GM23338 (cell line): ENCODE results near the gene ADCY4. TPM values are rescaled to one million over a fixed set of nuclear protein-coding genes. Genes with fewer than 3 reads are reported as not detected.

Experiments
- CREB1 ChIP-seq: fragments of 250-450 bp; sonication (Bioruptor Pico); IDR thresholded peaks from 2 replicates; pipeline ENCODE4 v1.5.0; 2020; ENCODE audit warnings: low read depth, mild to moderate bottlenecking, moderate library complexity
- POLR2AphosphoS5 ChIP-seq: IDR thresholded peaks from 2 replicates; pipeline ENCODE4 v1.6.1; 2016; ENCODE audit warnings: antibody characterized with exemption, low read depth
- polyA plus RNA-seq: library from polyadenylated mRNA; unstranded; fragments of >200 nt; fragmentation: Nextera tagmentation; extraction: Ambion mirVana; gene quantifications from 2 replicates; pipeline ENCODE4 v1.2.1, GENCODE V29; 2016
- total RNA-seq: library from RNA; depleted of rRNA; stranded (reverse); fragments of >200 nt; shearing (Covaris generic); gene quantifications from 2 replicates; pipeline ENCODE4 v1.2.3, GENCODE V29; 2014
- TF ChIP-seq, protein P1 (sequence below): fragments of 250-450 bp; sonication (Bioruptor Pico); IDR thresholded peaks from 2 replicates; pipeline ENCODE4 v1.5.0; 2020; ENCODE audit warnings: mild to moderate bottlenecking, moderate library complexity
- TF ChIP-seq, protein P2 (sequence below): IDR thresholded peaks from one replicate; pipeline ENCODE4 v1.6.1; 2018; ENCODE audit warnings: antibody characterized with exemption; ENCODE audit not compliant: unreplicated experiment

Gene ADCY4
- total and polyA plus RNA-seq, 2 experiments from 2014 or later = 0.10 to 0.40 TPM

- TF ChIP-seq, protein P1, sequence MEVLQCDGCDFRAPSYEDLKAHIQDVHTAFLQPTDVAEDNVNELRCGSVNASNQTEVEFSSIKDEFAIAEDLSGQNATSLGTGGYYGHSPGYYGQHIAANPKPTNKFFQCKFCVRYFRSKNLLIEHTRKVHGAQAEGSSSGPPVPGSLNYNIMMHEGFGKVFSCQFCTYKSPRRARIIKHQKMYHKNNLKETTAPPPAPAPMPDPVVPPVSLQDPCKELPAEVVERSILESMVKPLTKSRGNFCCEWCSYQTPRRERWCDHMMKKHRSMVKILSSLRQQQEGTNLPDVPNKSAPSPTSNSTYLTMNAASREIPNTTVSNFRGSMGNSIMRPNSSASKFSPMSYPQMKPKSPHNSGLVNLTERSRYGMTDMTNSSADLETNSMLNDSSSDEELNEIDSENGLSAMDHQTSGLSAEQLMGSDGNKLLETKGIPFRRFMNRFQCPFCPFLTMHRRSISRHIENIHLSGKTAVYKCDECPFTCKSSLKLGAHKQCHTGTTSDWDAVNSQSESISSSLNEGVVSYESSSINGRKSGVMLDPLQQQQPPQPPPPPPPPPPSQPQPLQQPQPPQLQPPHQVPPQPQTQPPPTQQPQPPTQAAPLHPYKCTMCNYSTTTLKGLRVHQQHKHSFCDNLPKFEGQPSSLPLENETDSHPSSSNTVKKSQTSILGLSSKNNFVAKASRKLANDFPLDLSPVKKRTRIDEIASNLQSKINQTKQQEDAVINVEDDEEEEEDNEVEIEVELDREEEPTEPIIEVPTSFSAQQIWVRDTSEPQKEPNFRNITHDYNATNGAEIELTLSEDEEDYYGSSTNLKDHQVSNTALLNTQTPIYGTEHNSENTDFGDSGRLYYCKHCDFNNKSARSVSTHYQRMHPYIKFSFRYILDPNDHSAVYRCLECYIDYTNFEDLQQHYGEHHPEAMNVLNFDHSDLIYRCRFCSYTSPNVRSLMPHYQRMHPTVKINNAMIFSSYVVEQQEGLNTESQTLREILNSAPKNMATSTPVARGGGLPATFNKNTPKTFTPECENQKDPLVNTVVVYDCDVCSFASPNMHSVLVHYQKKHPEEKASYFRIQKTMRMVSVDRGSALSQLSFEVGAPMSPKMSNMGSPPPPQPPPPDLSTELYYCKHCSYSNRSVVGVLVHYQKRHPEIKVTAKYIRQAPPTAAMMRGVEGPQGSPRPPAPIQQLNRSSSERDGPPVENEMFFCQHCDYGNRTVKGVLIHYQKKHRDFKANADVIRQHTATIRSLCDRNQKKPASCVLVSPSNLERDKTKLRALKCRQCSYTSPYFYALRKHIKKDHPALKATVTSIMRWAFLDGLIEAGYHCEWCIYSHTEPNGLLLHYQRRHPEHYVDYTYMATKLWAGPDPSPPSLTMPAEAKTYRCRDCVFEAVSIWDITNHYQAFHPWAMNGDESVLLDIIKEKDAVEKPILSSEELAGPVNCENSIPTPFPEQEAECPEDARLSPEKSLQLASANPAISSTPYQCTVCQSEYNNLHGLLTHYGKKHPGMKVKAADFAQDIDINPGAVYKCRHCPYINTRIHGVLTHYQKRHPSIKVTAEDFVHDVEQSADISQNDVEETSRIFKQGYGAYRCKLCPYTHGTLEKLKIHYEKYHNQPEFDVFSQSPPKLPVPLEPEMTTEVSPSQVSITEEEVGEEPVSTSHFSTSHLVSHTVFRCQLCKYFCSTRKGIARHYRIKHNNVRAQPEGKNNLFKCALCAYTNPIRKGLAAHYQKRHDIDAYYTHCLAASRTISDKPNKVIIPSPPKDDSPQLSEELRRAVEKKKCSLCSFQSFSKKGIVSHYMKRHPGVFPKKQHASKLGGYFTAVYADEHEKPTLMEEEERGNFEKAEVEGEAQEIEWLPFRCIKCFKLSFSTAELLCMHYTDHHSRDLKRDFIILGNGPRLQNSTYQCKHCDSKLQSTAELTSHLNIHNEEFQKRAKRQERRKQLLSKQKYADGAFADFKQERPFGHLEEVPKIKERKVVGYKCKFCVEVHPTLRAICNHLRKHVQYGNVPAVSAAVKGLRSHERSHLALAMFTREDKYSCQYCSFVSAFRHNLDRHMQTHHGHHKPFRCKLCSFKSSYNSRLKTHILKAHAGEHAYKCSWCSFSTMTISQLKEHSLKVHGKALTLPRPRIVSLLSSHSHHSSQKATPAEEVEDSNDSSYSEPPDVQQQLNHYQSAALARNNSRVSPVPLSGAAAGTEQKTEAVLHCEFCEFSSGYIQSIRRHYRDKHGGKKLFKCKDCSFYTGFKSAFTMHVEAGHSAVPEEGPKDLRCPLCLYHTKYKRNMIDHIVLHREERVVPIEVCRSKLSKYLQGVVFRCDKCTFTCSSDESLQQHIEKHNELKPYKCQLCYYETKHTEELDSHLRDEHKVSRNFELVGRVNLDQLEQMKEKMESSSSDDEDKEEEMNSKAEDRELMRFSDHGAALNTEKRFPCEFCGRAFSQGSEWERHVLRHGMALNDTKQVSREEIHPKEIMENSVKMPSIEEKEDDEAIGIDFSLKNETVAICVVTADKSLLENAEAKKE (CRISPR knock-in tag) = no peak
- TF ChIP-seq CREB1 (CRISPR knock-in tag) (no peak), POLR2AphosphoS5 (no peak)
- TF ChIP-seq, protein P2, sequence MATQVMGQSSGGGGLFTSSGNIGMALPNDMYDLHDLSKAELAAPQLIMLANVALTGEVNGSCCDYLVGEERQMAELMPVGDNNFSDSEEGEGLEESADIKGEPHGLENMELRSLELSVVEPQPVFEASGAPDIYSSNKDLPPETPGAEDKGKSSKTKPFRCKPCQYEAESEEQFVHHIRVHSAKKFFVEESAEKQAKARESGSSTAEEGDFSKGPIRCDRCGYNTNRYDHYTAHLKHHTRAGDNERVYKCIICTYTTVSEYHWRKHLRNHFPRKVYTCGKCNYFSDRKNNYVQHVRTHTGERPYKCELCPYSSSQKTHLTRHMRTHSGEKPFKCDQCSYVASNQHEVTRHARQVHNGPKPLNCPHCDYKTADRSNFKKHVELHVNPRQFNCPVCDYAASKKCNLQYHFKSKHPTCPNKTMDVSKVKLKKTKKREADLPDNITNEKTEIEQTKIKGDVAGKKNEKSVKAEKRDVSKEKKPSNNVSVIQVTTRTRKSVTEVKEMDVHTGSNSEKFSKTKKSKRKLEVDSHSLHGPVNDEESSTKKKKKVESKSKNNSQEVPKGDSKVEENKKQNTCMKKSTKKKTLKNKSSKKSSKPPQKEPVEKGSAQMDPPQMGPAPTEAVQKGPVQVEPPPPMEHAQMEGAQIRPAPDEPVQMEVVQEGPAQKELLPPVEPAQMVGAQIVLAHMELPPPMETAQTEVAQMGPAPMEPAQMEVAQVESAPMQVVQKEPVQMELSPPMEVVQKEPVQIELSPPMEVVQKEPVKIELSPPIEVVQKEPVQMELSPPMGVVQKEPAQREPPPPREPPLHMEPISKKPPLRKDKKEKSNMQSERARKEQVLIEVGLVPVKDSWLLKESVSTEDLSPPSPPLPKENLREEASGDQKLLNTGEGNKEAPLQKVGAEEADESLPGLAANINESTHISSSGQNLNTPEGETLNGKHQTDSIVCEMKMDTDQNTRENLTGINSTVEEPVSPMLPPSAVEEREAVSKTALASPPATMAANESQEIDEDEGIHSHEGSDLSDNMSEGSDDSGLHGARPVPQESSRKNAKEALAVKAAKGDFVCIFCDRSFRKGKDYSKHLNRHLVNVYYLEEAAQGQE = no peak
Observed at GRCh38 chr14:24317141-24317928, 17.5 kb downstream of the ADCY4 start (continued).
